IMR-90 (cell line): ENCODE data around the gene KIF6. TPM values are rescaled to one million over a fixed set of nuclear protein-coding genes. Genes with fewer than 3 reads are reported as not detected.

Experiments
- ATAC-seq: fragments of 200-7000 bp; cut with Tn5 transposase; 2 replicates; pipeline ENCODE4 v1.9.1; 2020; ENCODE audit warnings: low read depth, mild to moderate bottlenecking, moderate library complexity
- BruUV-seq: library from RNA; stranded (reverse); fragments of 400-500 nt; replicated peaks from 2 replicates; lab custom pipeline; 2021; lab: Mats Ljungman, UMichigan
- CTCF ChIA-PET: fragments of 300-600 bp; formaldehyde crosslinking; extraction: SDS; loops from one replicate; lab custom pipeline; 2021; ENCODE audit warnings: antibody characterized with exemption; lab: Yijun Ruan, JAX
- POLR2A ChIA-PET: fragments of 300-600 bp; sonication (Branson Sonifier 250); formaldehyde crosslinking; loops from one replicate; lab custom pipeline; 2022; ENCODE audit warnings: antibody characterized with exemption; ENCODE audit not compliant: unreplicated experiment; lab: Charles Lee
- DNase-seq: peaks from one replicate; pipeline ENCODE4 v3.0.0; 2013
- H2AFZ ChIP-seq: replicated peaks from 2 replicates; pipeline ENCODE3; 2013; ENCODE audit warnings: low read length, mild to moderate bottlenecking; ENCODE audit not compliant: poor library complexity
- H2AK5ac ChIP-seq: 2 replicates; pipeline ENCODE4 v1.6.1; 2013; ENCODE audit warnings: low read depth, low read length, inconsistent platforms
- H2AK9ac ChIP-seq: replicated peaks from 2 replicates; pipeline ENCODE3; 2013; ENCODE audit warnings: mild to moderate bottlenecking, low read depth, low read length, moderate library complexity; ENCODE audit not compliant: poor library complexity
- H2BK120ac ChIP-seq: 2 replicates; pipeline ENCODE4 v1.6.1; 2013; ENCODE audit warnings: low read depth, low read length, inconsistent platforms
- H2BK15ac ChIP-seq: 3 replicates; pipeline ENCODE4 v1.6.1; 2013; ENCODE audit warnings: low read depth, low read length, inconsistent platforms
- H2BK20ac ChIP-seq: 2 replicates; pipeline ENCODE4 v1.6.1; 2013; ENCODE audit warnings: low read depth, mild to moderate bottlenecking, inconsistent platforms, low read length, moderate library complexity
- H2BK5ac ChIP-seq: 2 replicates; pipeline ENCODE4 v1.6.1; 2013; ENCODE audit warnings: mild to moderate bottlenecking, low read depth, low read length, inconsistent platforms; ENCODE audit not compliant: poor library complexity, severe bottlenecking
- H3K14ac ChIP-seq: replicated peaks from 2 replicates; pipeline ENCODE4 v1.6.1; 2013; ENCODE audit warnings: low read depth, low read length, inconsistent platforms
- H3K18ac ChIP-seq: 2 replicates; pipeline ENCODE4 v1.6.1; 2013; ENCODE audit warnings: low read depth, low read length, control low read depth
- H3K23ac ChIP-seq: 2 replicates; pipeline ENCODE4 v1.6.1; 2013; ENCODE audit warnings: low read depth, low read length, inconsistent platforms
- H3K27ac ChIP-seq: 2 replicates; pipeline ENCODE4 v1.5.1; 2013; ENCODE audit warnings: mild to moderate bottlenecking, control low read depth, low read length; ENCODE audit not compliant: insufficient read depth
- H3K27me3 ChIP-seq: 2 replicates; pipeline ENCODE4 v1.6.1; 2013; ENCODE audit warnings: low read length; ENCODE audit not compliant: control insufficient read depth, insufficient read depth
- H3K36me3 ChIP-seq: 2 replicates; pipeline ENCODE4 v1.6.1; 2013; ENCODE audit warnings: low read length, mixed read lengths; ENCODE audit not compliant: control insufficient read depth, insufficient read depth
- H3K4ac ChIP-seq: 2 replicates; pipeline ENCODE4 v1.6.1; 2013; ENCODE audit warnings: low read depth, low read length, inconsistent platforms
- H3K4me1 ChIP-seq: 2 replicates; pipeline ENCODE4 v1.6.1; 2013; ENCODE audit warnings: low read length, mixed read lengths; ENCODE audit not compliant: control insufficient read depth, insufficient read depth
- H3K4me2 ChIP-seq: 2 replicates; pipeline ENCODE4 v1.6.1; 2013; ENCODE audit warnings: low read depth, mild to moderate bottlenecking, control low read depth, low read length, moderate library complexity
- H3K4me3 ChIP-seq: 2 replicates; pipeline ENCODE4 v1.5.1; 2013; ENCODE audit warnings: low read depth, mild to moderate bottlenecking, control low read depth, low read length, moderate library complexity; ENCODE audit not compliant: insufficient read depth
- H3K56ac ChIP-seq: 2 replicates; pipeline ENCODE4 v1.6.1; 2013; ENCODE audit warnings: low read length, inconsistent platforms; ENCODE audit not compliant: insufficient read depth; ENCODE audit errors: extremely low read depth
- H3K79me1 ChIP-seq, 2 experiments: 2 replicates each; pipeline ENCODE4 v1.6.1; 2013; ENCODE audit warnings: low read length in 2 of 2, inconsistent platforms in 1 of 2, low read depth in 1 of 2
- H3K9ac ChIP-seq: 2 replicates; pipeline ENCODE4 v1.6.1; 2013; ENCODE audit warnings: low read depth, low read length, control low read depth
- H3K9me1 ChIP-seq: 2 replicates; pipeline ENCODE4 v1.6.1; 2013; ENCODE audit warnings: low read length, inconsistent platforms; ENCODE audit not compliant: insufficient read depth
- H3K9me3 ChIP-seq: 2 replicates; pipeline ENCODE4 v1.6.1; 2013; ENCODE audit warnings: low read length; ENCODE audit not compliant: control insufficient read depth, insufficient read depth
- H4K20me1 ChIP-seq: 2 replicates; pipeline ENCODE4 v1.6.1; 2013; ENCODE audit warnings: low read length, inconsistent platforms; ENCODE audit not compliant: insufficient read depth
- H4K5ac ChIP-seq: 2 replicates; pipeline ENCODE4 v1.6.1; 2013; ENCODE audit warnings: mild to moderate bottlenecking, low read depth, low read length, control low read depth
- H4K8ac ChIP-seq, 2 experiments: 2 replicates each; pipeline ENCODE4 v1.6.1; 2013; ENCODE audit warnings: low read depth in 2 of 2, low read length in 2 of 2, control low read depth in 1 of 2, inconsistent platforms in 1 of 2
- H4K91ac ChIP-seq: 2 replicates; pipeline ENCODE4 v1.6.1; 2013; ENCODE audit warnings: low read depth, low read length, inconsistent platforms; ENCODE audit not compliant: insufficient read depth
- FOS ChIP-seq: fragments of 150-350 bp; IDR thresholded peaks from 2 replicates; pipeline ENCODE4 v1.6.1; 2016; ENCODE audit warnings: low read depth, low read length
- WGBS, 2 experiments: methylation state at CpG; one replicate each; pipeline versions ENCODE4 v1.1.5 to v1.1.7; 2013; ENCODE audit warnings: missing lambda C conversion rate in 2 of 2; ENCODE audit not compliant: insufficient read length in 1 of 2; ENCODE audit errors: extremely low coverage in 2 of 2; 5-methylcytosine and 5-hydroxymethylcytosine counted together
- dilution Hi-C: fragments of 300-500 bp; cut with HindIII; formaldehyde crosslinking; loops from one replicate; pipeline ENCODE4 v1.14.3; 2018; ENCODE audit warnings: low sequenced_read_pairs; ENCODE audit not compliant: unreplicated experiment
- in situ Hi-C: fragments of 300-500 bp; cut with MboI; formaldehyde crosslinking; loops from 3 replicates; pipeline ENCODE4 v1.14.3; 2019; ENCODE audit warnings: low sequenced_read_pairs, inconsistent platforms, mixed read lengths
- intact Hi-C: fragments of 100-400 bp; cut with micrococcal nuclease; formaldehyde crosslinking; loops from 2 replicates; pipeline ENCODE4 v1.10.0; 2022
- polyA plus RNA-seq, 3 experiments: library from polyadenylated mRNA; depleted of rRNA; stranded (reverse); fragments of >200 nt; gene quantifications; 2 replicates each; pipeline ENCODE4 v1.2.3, GENCODE V29; 2012; ENCODE audit warnings: low replicate concordance in 1 of 3
- total RNA-seq: library from RNA; depleted of rRNA; stranded (reverse); fragments of >200 nt; gene quantifications from 2 replicates; pipeline ENCODE4 v1.2.3, GENCODE V29; 2012
- TF ChIP-seq, protein P1 (sequence below): fragments of 150-350 bp; IDR thresholded peaks from 2 replicates; pipeline ENCODE4 v1.6.1; 2016; ENCODE audit warnings: low read depth, mild to moderate bottlenecking, low read length, moderate library complexity, borderline replicate concordance

Gene KIF6
- total and polyA plus RNA-seq, 2 of the 4 experiments (the other 2 are of a cell fraction), result under 0.01 to 0.10 TPM

DNA sequence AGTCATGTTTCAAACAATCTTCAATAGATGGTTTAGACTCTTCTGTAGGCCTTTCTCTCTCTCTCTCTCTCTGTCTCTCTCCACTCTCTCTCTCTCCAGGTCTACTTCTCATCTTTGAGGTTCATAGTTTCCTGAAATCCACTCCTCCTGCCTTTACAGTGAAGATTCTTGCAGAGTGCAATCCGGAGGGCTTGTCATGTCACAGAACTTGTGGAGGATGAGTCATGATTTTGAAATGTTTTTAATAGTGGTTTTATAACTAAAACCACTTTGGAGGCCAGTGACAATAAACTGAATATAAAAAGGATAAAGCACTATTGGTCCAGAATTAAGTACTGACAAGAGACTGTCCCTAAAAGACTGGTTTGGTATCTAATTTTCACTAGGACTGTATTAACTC is 156.3 kb downstream of the KIF6 start:
- Histone ChIP-seq H3K18ac (no peak overlapping the region), H3K4me2 (no peak overlapping the region), H3K23ac (no peak overlapping the region), H3K9ac (no peak overlapping the region), H2AFZ (no peak overlapping the region), H3K27me3 (no peaks in the 10 kb centered on the region), H3K9me3 (no peaks in the 10 kb centered on the region), H4K91ac (no peak overlapping the region), H4K20me1 (no peaks in the 10 kb centered on the region), H4K8ac (no peak overlapping the region), H2AK5ac (no peak overlapping the region), H3K4me3 (no peak overlapping the region), H3K27ac (no peak overlapping the region), H2BK15ac (no peak overlapping the region), H2BK20ac (no peak overlapping the region), H4K5ac (no peak overlapping the region), H3K14ac (no peak overlapping the region), H3K56ac (no peak overlapping the region), H2BK120ac (no peak overlapping the region), H3K4ac (no peak overlapping the region), H3K79me1 (no peaks in the 10 kb centered on the region), H3K9me1 (no peaks in the 10 kb centered on the region; the same call in 1 of the 2 replicates), H3K4me1 (no peaks in the 10 kb centered on the region), H3K36me3 (no peaks in the 10 kb centered on the region), H2AK9ac (no peak overlapping the region), H2BK5ac (no peak overlapping the region)
- 0% methylated on average over 1 of the region's 1 CpG; no CpG with 5 or more reads in 1 of the 2 experiments for WGBS, 2 experiments
- BruUV-seq, result no TSS peak
- TF ChIP-seq, protein P1, sequence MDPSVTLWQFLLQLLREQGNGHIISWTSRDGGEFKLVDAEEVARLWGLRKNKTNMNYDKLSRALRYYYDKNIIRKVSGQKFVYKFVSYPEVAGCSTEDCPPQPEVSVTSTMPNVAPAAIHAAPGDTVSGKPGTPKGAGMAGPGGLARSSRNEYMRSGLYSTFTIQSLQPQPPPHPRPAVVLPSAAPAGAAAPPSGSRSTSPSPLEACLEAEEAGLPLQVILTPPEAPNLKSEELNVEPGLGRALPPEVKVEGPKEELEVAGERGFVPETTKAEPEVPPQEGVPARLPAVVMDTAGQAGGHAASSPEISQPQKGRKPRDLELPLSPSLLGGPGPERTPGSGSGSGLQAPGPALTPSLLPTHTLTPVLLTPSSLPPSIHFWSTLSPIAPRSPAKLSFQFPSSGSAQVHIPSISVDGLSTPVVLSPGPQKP, result no peak
- TF ChIP-seq FOS, result peak; percentile 34; the same call in 1 of the 2 replicates
- intact Hi-C loops, result loop anchor here (10.0 kb wide), 1 partner anchor 326 kb away; no protein-coding TSS in a partner anchor
- dilution Hi-C loops, result no loop called here
- ChIA-PET CTCF (no interaction called here), POLR2A (no interaction called here)
- ATAC-seq (peak; percentile 27; the same call in 1 of the 2 replicates), DNase-seq (peak; percentile 33)
- in situ Hi-C loops, result no loop called here
